ENCODE measurements around the gene AOPEP.

AOPEP gene

GRCh38 chr9:95074632-95075031 lies 348.1 kb downstream of the AOPEP start:
- no peak for DNase-seq

- DNase-seq, result no peak
These were observed 349.2 kb downstream of the AOPEP start for GRCh38 chr9:95075700-95076099.

DNA sequence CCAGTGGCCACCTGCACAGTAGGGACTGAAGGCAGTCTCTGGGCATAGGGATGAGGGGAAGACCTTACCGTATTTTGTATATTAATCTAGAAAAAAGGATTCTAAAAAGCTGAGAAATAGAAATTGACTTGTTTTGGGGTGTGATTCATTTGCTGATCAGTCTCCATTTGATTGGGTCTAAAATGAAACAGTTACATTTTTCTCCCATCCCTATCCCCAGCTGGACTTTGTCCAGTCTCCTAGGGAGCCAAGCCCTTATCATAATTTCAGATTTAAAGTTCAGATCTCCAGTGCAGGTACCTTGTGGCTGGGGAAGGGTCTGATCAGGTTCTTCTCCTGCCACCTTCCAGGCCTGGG lies 350.2 kb downstream of the AOPEP start:
- DNase-seq, result no peak

DNA sequence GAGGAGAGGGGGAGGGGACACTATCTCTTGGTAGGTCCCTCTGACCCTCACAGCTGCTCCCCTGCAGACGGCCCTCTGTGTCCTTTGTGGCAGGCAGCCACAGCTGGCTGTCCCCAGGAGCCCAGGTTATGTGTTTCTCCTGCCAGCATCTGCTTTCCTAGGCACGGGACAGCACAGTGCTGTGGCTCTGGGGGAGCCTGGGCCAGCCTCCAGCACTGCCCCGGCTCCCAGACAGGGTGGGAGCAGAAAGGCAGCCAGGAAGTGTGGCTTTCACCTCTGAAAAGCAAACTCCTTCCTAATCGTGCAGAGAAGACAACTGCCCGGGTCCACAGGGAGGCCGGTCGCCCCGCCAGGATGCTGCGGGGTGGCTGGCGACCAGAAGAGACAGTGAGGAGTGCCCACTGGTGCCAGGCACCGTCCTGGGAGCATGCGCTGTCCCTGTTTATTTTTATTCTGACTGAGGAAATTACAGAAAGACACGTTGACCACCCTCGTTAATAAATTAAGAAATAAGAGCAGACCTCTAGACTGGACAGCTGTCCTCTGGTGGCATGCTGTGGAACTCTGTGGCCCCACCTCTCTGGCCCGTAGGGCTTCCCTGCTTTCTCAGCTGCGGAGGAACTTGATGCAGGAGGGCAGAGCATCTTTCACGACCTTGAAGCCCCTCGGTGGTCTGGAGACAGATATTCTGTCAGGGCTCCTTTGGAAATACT lies 350.7 kb downstream of the AOPEP start:
- DNase-seq, result no peak

- no peak for DNase-seq
These were observed 351.4 kb downstream of the AOPEP start for GRCh38 chr9:95077766-95078370.

DNA sequence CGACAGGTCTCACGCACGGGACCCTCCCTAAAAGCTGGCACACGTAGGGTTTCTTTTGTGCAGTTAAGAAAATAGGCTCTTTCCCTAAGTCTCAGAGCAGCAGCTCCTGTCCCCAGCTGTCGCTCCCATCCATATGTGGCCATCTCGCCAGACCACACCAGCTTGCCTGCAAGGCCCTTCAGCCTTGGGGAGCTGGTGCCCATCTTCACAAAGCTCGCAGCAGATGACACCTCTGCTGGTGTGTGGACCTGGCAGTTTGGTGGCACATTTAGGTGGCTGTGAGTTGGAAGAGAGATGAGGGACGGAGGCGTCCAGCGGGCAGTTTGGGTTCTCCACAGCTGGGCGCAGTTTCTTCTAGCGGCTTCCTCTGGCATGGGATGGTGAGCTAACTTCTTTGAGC lies 352.0 kb downstream of the AOPEP start:
- no peak for DNase-seq

- DNase-seq, result no peak
These were observed 352.4 kb downstream of the AOPEP start for GRCh38 chr9:95078939-95079338.

GRCh38 chr9:95079461-95079860 lies 353.0 kb downstream of the AOPEP start:
- no peak for DNase-seq

GRCh38 chr9:95080961-95081647 lies 354.6 kb downstream of the AOPEP start:
- DNase-seq, result no peak

- DNase-seq, result no peak
These were observed 355.5 kb downstream of the AOPEP start for GRCh38 chr9:95081998-95082397.

GRCh38 chr9:95082401-95083084 lies 356.0 kb downstream of the AOPEP start:
- no peak for DNase-seq

- DNase-seq, result no peak
These were observed 356.7 kb downstream of the AOPEP start for GRCh38 chr9:95083086-95083768.

DNA sequence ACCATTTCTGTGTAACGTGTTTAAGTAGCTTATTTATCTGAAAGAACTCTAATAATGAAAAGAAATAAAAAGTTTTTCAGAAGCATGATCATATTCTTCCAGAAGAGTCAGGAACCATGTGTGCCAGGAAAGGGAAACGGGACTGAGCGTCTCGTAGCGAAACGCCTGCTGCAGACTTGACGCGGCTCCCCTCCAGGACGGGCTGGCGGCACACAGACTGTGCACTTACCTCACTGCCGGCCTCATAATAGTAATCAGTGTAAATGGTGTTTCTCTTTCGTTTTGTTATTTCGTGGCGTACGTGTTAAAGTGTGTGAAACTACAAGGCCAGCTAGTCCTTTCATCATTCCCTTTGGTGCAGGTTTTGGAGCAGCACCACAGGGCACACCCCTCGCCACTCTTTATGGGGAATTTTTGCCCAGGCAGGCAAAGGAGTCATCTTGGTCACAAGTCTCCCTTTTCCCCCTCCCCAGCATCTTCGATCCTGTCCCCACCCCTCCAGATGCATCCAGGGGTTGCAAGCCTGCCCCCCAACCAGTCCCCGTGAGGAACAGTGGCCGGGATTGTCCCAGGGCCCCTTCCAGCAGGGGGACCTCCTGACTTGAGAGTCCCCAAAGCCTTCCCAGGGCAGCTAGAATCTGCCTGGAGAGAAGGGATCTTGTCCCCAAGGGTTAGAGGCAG lies 357.9 kb downstream of the AOPEP start:
- no peak for DNase-seq

DNA sequence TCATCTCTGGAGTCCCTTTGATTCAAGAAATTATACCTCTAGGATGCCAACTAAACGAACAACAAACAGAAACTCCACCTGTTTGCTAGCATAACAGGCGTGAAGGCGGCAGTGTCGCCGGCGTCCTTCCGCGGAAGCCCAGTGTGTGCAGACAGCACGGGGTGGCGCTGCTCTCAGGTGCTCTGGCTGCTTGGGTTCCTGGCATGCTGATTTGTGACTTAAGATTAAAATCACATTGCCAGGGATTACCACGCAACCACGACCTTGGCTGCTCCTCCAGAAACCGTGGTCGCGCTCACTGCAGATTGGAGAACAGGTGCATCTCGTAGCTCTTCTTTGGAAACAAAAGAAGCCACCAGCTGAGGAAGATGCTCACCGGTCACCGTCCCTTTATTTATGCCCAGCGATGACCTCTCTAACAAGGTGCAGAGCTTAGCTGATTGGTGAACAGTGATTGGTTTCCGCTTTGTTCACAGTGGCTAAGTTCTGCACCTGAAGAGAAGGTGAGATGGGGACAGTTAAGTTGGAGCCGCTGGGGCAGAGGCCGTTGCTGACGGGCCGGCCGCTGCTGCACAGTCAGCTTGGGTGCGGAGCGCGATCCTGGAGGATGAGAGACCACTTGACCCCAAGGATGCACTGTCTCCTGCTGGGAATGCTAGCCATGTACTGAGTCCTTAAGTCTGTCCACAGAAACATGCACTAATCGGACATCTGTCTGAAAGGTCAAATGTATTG lies 358.7 kb downstream of the AOPEP start:
- no peak for DNase-seq

DNA sequence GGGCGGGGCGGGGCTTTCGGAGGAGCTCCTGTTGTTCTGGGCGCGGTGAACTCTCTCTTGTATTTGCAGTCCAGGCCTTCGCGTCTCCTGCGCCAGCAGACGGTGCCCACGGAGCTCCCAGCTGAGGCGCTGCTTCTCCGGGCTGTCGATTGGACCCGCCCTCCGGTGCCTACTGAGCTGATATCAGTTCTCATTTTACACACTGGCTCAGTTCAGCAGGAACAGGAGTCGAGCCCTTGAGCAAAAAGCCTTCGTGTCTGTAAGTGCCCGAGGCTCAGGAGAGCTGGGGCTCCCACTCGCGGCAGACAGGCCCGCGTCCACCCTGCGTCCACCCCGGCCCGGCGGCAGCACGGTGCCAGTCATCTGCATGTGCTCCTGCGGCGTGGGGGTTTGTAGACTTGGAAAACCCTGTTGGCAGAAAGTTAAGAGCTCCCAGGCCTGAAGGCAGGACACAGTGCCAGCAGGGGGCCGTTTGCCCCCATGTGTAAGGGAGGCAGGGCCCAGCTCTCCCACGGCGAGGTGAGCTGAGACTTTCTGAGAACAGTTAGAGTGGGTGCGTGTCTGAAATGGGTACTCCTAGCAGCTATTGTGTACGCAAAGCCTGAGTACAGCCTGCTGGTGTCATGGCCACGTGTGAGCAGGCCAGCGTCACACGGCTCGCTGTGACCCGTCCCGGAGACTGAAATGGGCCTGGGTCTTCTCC lies 359.5 kb downstream of the AOPEP start:
- DNase-seq, result no peak

GRCh38 chr9:95086564-95086955 lies 360.1 kb downstream of the AOPEP start:
- no peak for DNase-seq

DNA sequence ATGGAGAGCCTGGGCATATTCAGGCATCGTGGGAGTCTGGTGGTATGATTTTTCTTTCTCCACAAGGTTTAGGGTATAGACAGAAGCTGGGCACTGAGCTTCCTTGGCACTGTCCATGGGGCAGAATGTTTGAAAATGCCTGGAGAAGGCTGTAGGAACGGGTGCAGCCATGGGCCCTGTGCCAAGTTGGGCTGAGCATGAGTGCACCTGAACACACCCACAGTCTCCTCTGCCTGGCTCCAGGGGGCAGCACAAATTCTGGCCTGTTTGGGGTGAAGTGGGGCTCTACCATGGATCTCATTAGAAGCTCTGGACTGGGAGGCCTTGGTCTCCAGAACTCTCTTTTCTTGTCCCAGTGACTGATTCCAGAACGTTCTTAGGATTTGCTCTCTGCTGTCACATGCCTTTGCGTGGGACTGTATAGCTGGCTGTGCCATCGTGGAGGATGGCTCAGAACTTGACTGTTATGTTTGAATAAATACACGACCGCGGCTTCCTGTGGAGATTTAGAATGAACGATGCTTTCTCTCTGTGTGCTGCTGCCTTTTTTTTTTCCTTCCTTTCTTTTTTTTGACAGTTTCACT lies 361.3 kb downstream of the AOPEP start:
- DNase-seq, result peak in 1 of 2 experiments; percentile 11

DNA sequence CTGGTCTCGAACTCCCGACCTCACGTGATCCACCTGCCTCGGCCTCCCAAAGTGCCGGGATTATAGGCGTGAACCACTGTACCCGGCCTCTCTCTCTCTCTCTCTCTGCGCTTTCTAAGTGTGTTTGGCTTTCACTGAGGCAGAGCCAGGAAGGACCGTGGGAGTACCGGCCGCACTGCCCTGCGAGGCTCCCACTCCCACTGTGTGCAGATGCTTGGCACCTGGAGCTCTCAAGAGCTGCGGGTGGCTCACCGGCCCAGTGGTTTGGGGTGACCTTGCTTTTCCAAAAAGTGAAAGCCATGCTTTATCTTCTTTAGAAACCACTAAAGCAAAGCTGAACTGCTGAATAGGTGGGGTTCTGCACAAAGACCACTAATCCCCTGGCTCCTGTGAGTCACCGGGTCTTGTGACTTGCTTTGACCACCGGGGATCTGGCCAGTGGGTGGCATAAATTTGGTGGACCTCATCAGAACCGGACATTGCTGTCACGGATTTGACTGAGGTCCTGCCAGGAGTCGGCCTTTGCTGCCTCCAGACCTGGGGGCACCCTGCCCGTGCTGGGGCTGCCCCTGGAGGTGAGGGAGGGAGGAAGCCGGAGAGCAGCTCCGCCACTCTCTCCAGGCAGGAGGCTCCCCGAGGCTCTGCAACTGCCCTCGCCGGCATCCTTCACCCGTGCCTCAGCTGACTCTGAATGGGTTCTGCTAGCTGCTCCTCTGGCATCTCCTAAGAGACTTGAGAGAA lies 362.1 kb downstream of the AOPEP start:
- no peak for DNase-seq

GRCh38 chr9:95089257-95090022 lies 362.9 kb downstream of the AOPEP start:
- no peak for DNase-seq
